HCT116 (cell line): ENCODE data around the gene HIRA.

ENCODE experiments used
- CTCF ChIP-seq, 3 experiments: fragments of 200-600 bp in 1 of 3; sonication (generic) in 1 of 3; IDR thresholded peaks in 2 of 3; conservative IDR thresholded peaks in 1 of 3; 2 replicates each; pipeline ENCODE4 v1.5.1; 2012 to 2017; ENCODE audit warnings: low read depth in 2 of 3, low read length in 2 of 3, antibody characterized with exemption in 1 of 3, borderline replicate concordance in 1 of 3, control low read depth in 1 of 3, mild to moderate bottlenecking in 1 of 3, mixed read lengths in 1 of 3, mixed run types in 1 of 3, moderate library complexity in 1 of 3; ENCODE audit not compliant: insufficient read depth in 1 of 3
- JUND ChIP-seq: IDR thresholded peaks from 2 replicates; pipeline ENCODE4 v1.6.1; 2012
- POLR2A ChIP-seq: IDR thresholded peaks from 2 replicates; pipeline ENCODE4 v1.7.0; 2011; ENCODE audit warnings: borderline replicate concordance; ENCODE audit not compliant: insufficient read depth, insufficient read length; ENCODE audit errors: extremely low read depth
- POLR2AphosphoS5 ChIP-seq: IDR thresholded peaks from 2 replicates; pipeline ENCODE4 v1.6.1; 2011; ENCODE audit warnings: mild to moderate bottlenecking, low read depth, low read length, moderate library complexity
- RAD21 ChIP-seq: IDR thresholded peaks from 2 replicates; pipeline ENCODE4 v1.6.1; 2012; ENCODE audit warnings: low read depth, mild to moderate bottlenecking
- TCF7L2 ChIP-seq: IDR thresholded peaks from 2 replicates; pipeline ENCODE4 v1.7.0; 2011; ENCODE audit warnings: borderline replicate concordance, inconsistent platforms; ENCODE audit not compliant: insufficient read depth, insufficient read length; ENCODE audit errors: extremely low read depth
- ZBTB33 ChIP-seq: IDR thresholded peaks from 2 replicates; pipeline ENCODE4 v1.6.1; 2011; ENCODE audit warnings: mild to moderate bottlenecking, low read length, moderate library complexity; ENCODE audit not compliant: insufficient replicate concordance; ENCODE audit errors: extremely low read depth

DNA sequence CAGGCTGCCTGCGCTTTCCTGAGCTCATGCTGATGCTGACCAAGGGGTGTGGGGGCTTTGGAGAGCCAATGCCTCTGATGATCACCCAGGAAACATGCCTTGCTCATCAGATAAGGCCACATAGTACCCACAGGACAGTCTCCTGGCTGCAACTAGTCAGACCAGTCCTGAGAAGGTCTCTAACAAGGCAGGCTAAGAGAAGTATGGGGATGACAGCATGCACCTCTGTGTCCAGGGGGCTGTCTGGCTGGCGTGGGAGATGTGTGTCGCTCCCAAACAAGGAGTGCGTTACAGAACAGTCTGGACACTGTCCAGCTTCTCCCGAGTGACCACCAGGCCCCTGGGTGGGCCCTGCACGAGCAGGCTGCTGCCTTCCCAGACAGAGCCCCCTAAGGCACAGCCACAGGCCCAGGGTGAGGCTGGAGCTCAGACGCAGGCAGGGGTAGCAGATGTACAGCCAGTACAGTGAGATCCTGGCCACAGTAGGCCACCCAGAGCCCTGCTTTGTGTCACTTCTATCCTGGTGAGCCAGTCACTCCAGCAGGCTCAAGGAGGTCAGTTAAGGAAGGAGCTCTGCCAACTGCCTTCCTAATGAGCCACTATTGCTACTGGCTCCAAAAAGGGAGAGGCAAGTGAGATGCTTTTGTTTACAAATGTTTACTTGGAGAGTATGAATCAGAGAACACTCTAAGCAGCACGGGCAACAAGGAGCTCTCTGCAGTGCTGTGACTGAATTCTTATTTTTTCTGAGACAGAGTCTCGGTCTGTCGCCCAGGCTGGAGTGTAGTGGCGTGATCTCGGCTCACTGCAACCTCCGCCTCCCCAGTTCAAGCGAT is 74.0 kb downstream of the HIRA start:
- no peak for TF ChIP-seq CTCF (IDR thresholded peaks at IDR 0.05 in 2 of 3, conservative IDR thresholded peaks at IDR 0.05 in 1 of 3; ENCODE audit: borderline replicate concordance in 1 of 3, insufficient read depth in 1 of 3, low read depth in 2 of 3, low read length in 2 of 3)
- TF ChIP-seq TCF7L2 = no peak
- TF ChIP-seq JUND = no peak
- no peak for TF ChIP-seq POLR2A
- TF ChIP-seq ZBTB33 = no peak
- no peak for TF ChIP-seq RAD21
- no peak for TF ChIP-seq POLR2AphosphoS5
